ENCODE results near the gene L3MBTL2. TPM values are rescaled to one million over a fixed set of nuclear protein-coding genes. Genes with fewer than 3 reads are reported as not detected.

Gene L3MBTL2
- total and polyA plus RNA-seq, 2 of the 13 experiments (the other 11 are each of a cell fraction or from before 2014, with no cell fraction given) = 13.8 to 33.7 TPM

GRCh38 chr22:41204992-41205900 lies at the start of gene L3MBTL2 (continued):
- TF ChIP-seq ZNF749 (CRISPR knock-in tag; IDR thresholded peaks at IDR 0.05; ENCODE audit: borderline replicate concordance) (no peak), SRY (CRISPR knock-in tag; IDR thresholded peaks at IDR 0.05) (0 out of 2 replicates have a peak, but pooled peaks have one; percentile 59), SRF (IDR thresholded peaks at IDR 0.05; ENCODE audit: low read depth, low read length) (no peak), ARID4A (CRISPR knock-in tag; IDR thresholded peaks at IDR 0.05; ENCODE audit: borderline replicate concordance) (peak; percentile 96), ZNF878 (CRISPR knock-in tag; IDR thresholded peaks at IDR 0.05) (peak; percentile 74; the same call in 1 of the 2 replicates), ZNF577 (CRISPR knock-in tag; IDR thresholded peaks at IDR 0.05; ENCODE audit: borderline replicate concordance, low read depth) (no peak), MNT (IDR thresholded peaks at IDR 0.05) (peak; percentile 32; the same call in 1 of the 2 replicates), GABPB1 (CRISPR knock-in tag; IDR thresholded peaks at IDR 0.05) (peak; percentile 92), KMT2B (CRISPR knock-in tag; IDR thresholded peaks at IDR 0.05) (peak; percentile 70), ZFP62 (CRISPR knock-in tag; IDR thresholded peaks at IDR 0.05) (no peak), TRIM22 (IDR thresholded peaks at IDR 0.05) (no peak), RXRA (CRISPR knock-in tag; IDR thresholded peaks at IDR 0.05) (peak; percentile 48; the same call in 1 of the 2 replicates), NCOA2 (CRISPR knock-in tag; IDR thresholded peaks at IDR 0.05) (0 out of 2 replicates have a peak, but pooled peaks have one; percentile 35), ZNF124 (CRISPR knock-in tag; IDR thresholded peaks at IDR 0.05) (0 out of 2 replicates have a peak, but pooled peaks have one; percentile 52), ZNF335 (CRISPR knock-in tag; IDR thresholded peaks at IDR 0.05) (peak; percentile 80), RFXAP (CRISPR knock-in tag; IDR thresholded peaks at IDR 0.05; ENCODE audit: borderline replicate concordance) (peak; percentile 93), KDM2A (CRISPR knock-in tag; IDR thresholded peaks at IDR 0.05; ENCODE audit: borderline replicate concordance, low read depth) (peak; percentile 75; the same call in 1 of the 2 replicates)
